GM13976 (cell line): ENCODE data around the gene TMPRSS9.

Source experiments
- DNase-seq: peaks from one replicate; pipeline ENCODE4 v3.0.0; 2012; ENCODE audit warnings: low spot score
- in situ Hi-C: fragments of 300-500 bp; cut with MboI; formaldehyde crosslinking; loops from one replicate; pipeline ENCODE4 v1.12.0; 2022; ENCODE audit warnings: low sequenced_read_pairs, mixed read lengths, inconsistent platforms; ENCODE audit not compliant: unreplicated experiment
- TF ChIP-seq, protein P1 (sequence below): IDR thresholded peaks from 2 replicates; pipeline ENCODE4 v1.5.1; 2012; ENCODE audit warnings: borderline replicate concordance, mild to moderate bottlenecking; ENCODE audit not compliant: insufficient read depth; ENCODE audit errors: extremely low read depth, missing control alignments, control extremely low read depth

The TMPRSS9 gene

DNA sequence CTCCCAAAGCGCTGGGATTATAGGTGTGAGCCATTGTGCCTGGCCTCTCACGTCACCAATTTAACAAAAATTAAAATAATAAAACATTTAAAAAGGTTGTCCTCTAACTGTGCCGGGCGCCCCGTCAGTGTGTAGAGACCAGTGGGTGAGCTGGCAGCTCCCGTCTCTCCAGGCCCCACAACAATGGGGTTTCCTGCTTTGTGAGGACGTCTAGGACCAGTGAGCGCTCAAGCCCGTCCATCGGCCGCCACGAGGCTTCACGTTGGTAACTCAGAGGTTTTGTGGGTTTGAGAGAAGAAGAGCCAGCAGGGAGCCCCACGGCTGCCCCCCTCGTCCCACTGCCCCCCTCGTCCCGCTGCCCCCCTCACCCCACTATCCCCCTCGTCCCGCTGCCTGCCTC lies 36.4 kb upstream of the TMPRSS9 start:
- in situ Hi-C loops = no loop called here
- DNase-seq = no peak
- TF ChIP-seq, protein P1, sequence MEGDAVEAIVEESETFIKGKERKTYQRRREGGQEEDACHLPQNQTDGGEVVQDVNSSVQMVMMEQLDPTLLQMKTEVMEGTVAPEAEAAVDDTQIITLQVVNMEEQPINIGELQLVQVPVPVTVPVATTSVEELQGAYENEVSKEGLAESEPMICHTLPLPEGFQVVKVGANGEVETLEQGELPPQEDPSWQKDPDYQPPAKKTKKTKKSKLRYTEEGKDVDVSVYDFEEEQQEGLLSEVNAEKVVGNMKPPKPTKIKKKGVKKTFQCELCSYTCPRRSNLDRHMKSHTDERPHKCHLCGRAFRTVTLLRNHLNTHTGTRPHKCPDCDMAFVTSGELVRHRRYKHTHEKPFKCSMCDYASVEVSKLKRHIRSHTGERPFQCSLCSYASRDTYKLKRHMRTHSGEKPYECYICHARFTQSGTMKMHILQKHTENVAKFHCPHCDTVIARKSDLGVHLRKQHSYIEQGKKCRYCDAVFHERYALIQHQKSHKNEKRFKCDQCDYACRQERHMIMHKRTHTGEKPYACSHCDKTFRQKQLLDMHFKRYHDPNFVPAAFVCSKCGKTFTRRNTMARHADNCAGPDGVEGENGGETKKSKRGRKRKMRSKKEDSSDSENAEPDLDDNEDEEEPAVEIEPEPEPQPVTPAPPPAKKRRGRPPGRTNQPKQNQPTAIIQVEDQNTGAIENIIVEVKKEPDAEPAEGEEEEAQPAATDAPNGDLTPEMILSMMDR = no peak

DNA sequence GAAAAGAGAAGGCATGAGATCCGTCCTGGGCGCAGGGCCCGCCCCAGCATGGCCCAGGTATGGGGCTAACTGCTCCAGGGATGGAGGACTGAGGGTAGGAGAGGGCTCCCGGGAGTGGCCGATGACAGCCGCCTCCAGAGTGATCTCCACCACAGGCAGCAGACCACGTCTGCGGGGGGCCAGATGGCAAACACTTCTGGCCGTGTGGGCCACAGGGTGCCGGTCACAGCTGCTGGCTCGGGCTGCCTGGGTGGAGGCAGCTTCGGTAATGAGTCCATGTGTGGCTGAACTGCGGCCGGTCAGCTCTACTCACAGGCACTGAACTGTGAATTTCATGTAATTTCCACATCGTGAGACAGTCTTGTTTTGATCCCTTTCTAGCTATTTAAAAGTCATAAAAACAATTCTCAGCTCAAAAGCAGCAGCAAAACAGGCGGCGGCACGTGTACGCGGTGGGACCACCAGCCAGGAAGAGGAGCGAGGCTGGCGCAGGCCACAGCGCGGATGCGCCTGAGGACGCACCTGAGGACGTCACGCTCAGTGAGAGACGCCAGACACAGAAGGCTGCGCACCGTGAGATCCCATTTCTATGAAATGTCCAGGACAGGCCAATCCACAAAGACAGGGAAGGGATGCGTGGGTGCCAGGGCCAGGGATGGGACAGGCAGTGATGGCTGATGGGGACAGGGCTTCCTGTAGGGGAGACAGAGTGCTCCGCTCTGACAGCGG lies 35.7 kb upstream of the TMPRSS9 start:
- in situ Hi-C loops = no loop called here
- DNase-seq = no peak
- TF ChIP-seq, protein P1 = no peak

DNA sequence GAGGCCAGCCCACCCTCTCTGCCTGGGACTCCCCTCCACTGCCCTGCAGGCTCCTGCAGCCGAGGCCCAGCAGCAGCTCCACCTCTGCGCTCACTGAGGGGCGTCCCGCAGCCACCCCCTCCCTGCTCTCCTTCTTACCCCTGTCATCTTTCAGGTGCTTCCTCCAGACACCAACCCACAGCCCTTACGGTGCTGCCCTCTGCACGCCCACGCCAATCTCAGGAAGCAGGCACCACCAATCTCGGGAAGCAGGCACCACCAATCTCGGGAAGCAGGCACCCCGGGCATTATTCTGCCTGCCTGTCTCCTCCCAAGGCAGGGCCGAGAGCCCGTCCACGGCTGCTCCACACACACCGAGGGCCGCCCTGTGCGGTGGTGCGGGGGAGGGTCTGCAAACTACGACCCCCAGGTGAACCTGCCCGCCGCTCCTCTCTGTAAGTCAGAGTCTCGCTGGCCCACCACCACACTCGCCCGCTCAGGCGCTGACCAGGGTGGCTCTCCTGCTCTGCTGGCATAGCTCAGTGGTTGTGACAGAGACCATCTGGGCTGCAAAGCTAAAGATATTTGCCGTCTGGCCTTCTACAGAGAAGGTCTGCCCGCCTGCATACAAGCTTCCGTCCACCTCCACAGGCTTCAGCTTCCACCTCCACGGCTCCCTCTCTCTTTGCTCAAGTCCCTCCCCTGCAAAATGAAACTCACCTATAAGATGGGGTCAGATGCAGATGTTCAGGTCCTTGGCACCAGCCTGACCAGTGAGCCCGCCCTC lies 34.6 kb upstream of the TMPRSS9 start:
- TF ChIP-seq, protein P1 = no peak
- in situ Hi-C loops = no loop called here

GRCh38 chr19:2326699-2327360 lies 33.2 kb upstream of the TMPRSS9 start:
- TF ChIP-seq, protein P1 = no peak
- in situ Hi-C loops = no loop called here
- DNase-seq = no peak

More for the DNA sequence above, 34.6 kb upstream of the TMPRSS9 start:
- DNase-seq = no peak

DNA sequence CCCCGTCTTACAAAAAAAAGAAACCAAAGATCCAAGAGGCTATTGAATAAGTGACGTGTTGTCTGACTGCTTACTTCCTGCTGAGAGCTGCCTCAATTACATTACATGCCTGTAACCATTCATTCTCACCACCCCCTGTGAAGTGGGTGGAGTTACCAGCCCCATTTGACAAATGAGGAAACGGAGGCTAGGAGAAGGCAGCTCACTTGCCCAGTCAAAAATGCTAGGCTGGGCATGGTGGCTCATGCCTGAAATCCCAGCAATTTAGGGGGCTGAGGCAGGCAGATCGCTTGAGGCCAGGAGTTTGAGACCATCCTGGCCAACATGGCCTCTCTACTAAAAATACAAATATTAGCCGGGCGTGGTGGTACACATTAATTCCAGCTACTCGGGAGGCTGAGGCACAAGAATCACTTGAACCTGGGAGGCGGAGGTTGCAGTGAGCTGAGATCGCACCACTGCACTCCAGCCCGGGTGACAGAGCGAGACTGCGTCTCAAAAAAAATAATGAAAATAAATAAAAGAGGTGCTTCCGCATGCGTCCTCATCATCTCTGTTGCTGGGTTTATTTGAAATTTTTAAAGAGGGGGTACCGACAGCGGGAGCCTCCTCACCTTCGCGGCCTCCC lies 32.2 kb upstream of the TMPRSS9 start:
- peak; percentile 87 for DNase-seq
- TF ChIP-seq, protein P1 = no peak
- in situ Hi-C loops = no loop called here

DNA sequence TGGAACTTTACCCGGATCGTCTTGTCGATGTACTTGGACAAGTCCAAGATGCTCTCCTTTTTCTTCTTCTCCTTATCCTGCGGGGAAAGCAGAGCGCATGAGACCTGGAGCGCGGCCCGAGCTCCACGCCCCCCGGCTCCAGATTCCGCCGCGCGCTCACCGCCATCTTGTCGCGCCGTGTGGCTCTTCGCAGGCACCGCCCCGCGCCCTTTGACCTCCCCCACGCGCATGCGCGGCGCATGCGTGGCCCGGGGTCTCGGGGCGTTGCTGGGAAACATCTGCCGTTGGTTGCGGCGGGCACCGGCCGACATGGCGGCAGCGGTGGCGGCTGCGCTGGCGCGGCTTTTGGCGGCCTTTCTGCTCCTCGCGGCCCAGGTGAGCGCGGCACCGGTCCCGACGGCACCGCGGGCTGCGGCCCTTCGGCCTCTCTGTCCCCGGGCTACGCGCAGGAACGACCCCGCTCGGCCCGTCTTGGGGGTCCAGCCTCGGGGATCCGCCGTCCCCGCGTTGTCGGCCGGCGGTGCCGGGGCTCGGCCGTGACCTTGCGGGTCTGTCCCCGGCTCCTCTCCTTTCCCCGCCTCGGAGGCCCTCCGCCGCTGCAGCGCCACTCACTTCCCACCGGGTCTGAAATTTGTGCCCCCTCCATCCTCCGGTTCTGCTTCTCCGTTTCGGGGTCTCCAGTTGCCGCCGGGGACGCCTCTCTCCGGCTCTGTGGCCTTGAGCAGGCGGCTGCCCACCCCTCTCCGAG lies 31.5 kb upstream of the TMPRSS9 start, which contains the start of the genes LSM7 and SPPL2B:
TSS of gene LSM7 (minus strand) at position 186 of the 748 bp plus-strand sequence. CDS start at position 166, 20 bp downstream.
TSS of gene SPPL2B (plus strand) at position 284 of the 748 bp plus-strand sequence. CDS start at position 310, 26 bp downstream.
- in situ Hi-C loops = no loop called here
- TF ChIP-seq, protein P1 = no peak
- DNase-seq = peak; percentile 99
